CD4-positive, alpha-beta T cell treated with Interleukin-6 at 100 ng/mL for 8 hours (primary cell): ENCODE measurements around the gene ANKLE2.

Experiments
- DNase-seq: peaks from one replicate; pipeline ENCODE4 v3.0.0-alpha.2; 2020; ENCODE audit warnings: mixed read lengths, low spot score

ANKLE2 gene

GRCh38 chr12:132687211-132688164 lies 74.1 kb downstream of the ANKLE2 start, which contains the start of the genes POLE and PXMP2:
Gene POLE (minus strand): TSS chr12:132687342. CDS start chr12:132687315, 27 bp downstream.
Gene PXMP2 (plus strand): TSS chr12:132687587. CDS start chr12:132687671, 84 bp downstream.
- peak; percentile 92 for DNase-seq

GRCh38 chr12:132686825-132687210 lies 74.8 kb downstream of the ANKLE2 start:
- no peak for DNase-seq

GRCh38 chr12:132685400-132685799 lies 76.2 kb downstream of the ANKLE2 start:
- no peak for DNase-seq

- no peak for DNase-seq
Observed at GRCh38 chr12:132677492-132677891, 84.1 kb downstream of the ANKLE2 start.

GRCh38 chr12:132675757-132676432 lies 85.7 kb downstream of the ANKLE2 start:
- DNase-seq = no peak
